Stimulated activated CD4-positive, alpha-beta T cell treated with anti-CD3 and anti-CD28 coated beads, Interleukin-12 subunit alpha, Interleukin-12 subunit beta, amount 100 ng/mL, for 4 hours (primary cell): ENCODE results near the gene MEX3C.
A peak's percentile ranks its signal among the peaks of the same experiment; 100 is the strongest.

ENCODE experiments used
- DNase-seq: peaks from one replicate; pipeline ENCODE4 v3.0.0-alpha.2; 2020

MEX3C gene

GRCh38 chr18:51190000-51190399 lies 7.5 kb downstream of the MEX3C start:
- no peak for DNase-seq

GRCh38 chr18:51188024-51188701 lies 9.3 kb downstream of the MEX3C start:
- DNase-seq = no peak

- no peak for DNase-seq
Measured at GRCh38 chr18:51185075-51185474, 12.4 kb downstream of the MEX3C start.

- no peak for DNase-seq
Measured at GRCh38 chr18:51184091-51184457, 13.4 kb downstream of the MEX3C start.

- no peak for DNase-seq
Measured at GRCh38 chr18:51183372-51184090, 13.9 kb downstream of the MEX3C start.

- no peak for DNase-seq
Measured at GRCh38 chr18:51182824-51183223, 14.7 kb downstream of the MEX3C start.

- no peak for DNase-seq
Measured at GRCh38 chr18:51171625-51172259, 25.7 kb downstream of the MEX3C start.

- no peak for DNase-seq
Measured at GRCh38 chr18:51171223-51171622, 26.3 kb downstream of the MEX3C start.

GRCh38 chr18:51170664-51171063 lies 26.8 kb downstream of the MEX3C start:
- DNase-seq = no peak

- no peak for DNase-seq
Measured at GRCh38 chr18:51169731-51170130, 27.8 kb downstream of the MEX3C start.

- no peak for DNase-seq
Measured at GRCh38 chr18:51168960-51169662, 28.4 kb downstream of the MEX3C start.

GRCh38 chr18:51168026-51168742 lies 29.3 kb downstream of the MEX3C start:
- DNase-seq = no peak

GRCh38 chr18:51165296-51165695 lies 32.2 kb downstream of the MEX3C start:
- DNase-seq = no peak

- no peak for DNase-seq
Measured at GRCh38 chr18:51164761-51165281, 32.7 kb downstream of the MEX3C start.

GRCh38 chr18:51164342-51164741 lies 33.1 kb downstream of the MEX3C start:
- DNase-seq = no peak

GRCh38 chr18:51163543-51163942 lies 33.9 kb downstream of the MEX3C start:
- DNase-seq = no peak

- DNase-seq = no peak
Measured at GRCh38 chr18:51162617-51163016, 34.9 kb downstream of the MEX3C start.

- DNase-seq = no peak
Measured at GRCh38 chr18:51160646-51161045, 36.8 kb downstream of the MEX3C start.

GRCh38 chr18:51157215-51157614 lies 40.3 kb downstream of the MEX3C start:
- no peak for DNase-seq

GRCh38 chr18:51154431-51155063 lies 42.9 kb downstream of the MEX3C start:
- DNase-seq = no peak

GRCh38 chr18:51153659-51154371 lies 43.7 kb downstream of the MEX3C start:
- DNase-seq = peak; percentile 38
